ENCODE results near the gene NMUR2. TPM values are rescaled to one million over a fixed set of nuclear protein-coding genes. Genes with fewer than 3 reads are reported as not detected.

The NMUR2 gene
- total RNA-seq, 1 experiment from 2014 or later = not detected

DNA sequence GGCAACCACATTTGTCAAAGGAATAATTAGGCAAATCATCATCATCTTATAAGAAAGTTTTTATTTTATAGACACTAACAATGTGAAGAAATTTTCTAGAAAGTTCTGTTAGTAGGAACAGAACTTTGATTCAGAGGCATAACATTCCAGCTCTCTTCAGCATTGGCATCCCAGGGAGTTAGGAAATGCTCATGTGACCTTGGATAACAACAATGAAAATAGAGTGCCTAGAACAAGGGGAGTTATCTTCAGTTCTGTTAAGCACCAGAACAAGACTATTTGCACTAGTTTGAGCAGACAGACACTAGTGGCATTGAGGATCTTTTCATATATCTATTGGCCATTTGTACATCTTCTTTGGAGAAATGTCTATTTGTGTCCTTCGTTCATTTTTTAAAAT, 7.0 kb upstream of the NMUR2 start:
- no peaks in the 10 kb centered on the region for H3K9me3 ChIP-seq (ENCODE audit: control insufficient read depth, insufficient read depth, low read depth, low read length)
- in situ Hi-C loops (cut with HindIII; ENCODE audit: low pct_unique_long_range_greater_than_20kb, low sequenced_read_pairs) = no loop called here
- H3K27me3 ChIP-seq (ENCODE audit: control insufficient read depth, insufficient read depth, low read length) = no peaks in the 10 kb centered on the region
- TF ChIP-seq TCF7L2 (IDR thresholded peaks at IDR 0.05; ENCODE audit: low read depth, low read length) (no peak), CTCF (IDR thresholded peaks at IDR 0.05) (no peak), SIN3A (IDR thresholded peaks at IDR 0.05; ENCODE audit: borderline replicate concordance, insufficient read depth, low read depth, low read length) (no peak), POLR2AphosphoS5 (IDR thresholded peaks at IDR 0.05; ENCODE audit: low read depth, low read length) (no peak)
- TF ChIP-seq, protein P1, sequence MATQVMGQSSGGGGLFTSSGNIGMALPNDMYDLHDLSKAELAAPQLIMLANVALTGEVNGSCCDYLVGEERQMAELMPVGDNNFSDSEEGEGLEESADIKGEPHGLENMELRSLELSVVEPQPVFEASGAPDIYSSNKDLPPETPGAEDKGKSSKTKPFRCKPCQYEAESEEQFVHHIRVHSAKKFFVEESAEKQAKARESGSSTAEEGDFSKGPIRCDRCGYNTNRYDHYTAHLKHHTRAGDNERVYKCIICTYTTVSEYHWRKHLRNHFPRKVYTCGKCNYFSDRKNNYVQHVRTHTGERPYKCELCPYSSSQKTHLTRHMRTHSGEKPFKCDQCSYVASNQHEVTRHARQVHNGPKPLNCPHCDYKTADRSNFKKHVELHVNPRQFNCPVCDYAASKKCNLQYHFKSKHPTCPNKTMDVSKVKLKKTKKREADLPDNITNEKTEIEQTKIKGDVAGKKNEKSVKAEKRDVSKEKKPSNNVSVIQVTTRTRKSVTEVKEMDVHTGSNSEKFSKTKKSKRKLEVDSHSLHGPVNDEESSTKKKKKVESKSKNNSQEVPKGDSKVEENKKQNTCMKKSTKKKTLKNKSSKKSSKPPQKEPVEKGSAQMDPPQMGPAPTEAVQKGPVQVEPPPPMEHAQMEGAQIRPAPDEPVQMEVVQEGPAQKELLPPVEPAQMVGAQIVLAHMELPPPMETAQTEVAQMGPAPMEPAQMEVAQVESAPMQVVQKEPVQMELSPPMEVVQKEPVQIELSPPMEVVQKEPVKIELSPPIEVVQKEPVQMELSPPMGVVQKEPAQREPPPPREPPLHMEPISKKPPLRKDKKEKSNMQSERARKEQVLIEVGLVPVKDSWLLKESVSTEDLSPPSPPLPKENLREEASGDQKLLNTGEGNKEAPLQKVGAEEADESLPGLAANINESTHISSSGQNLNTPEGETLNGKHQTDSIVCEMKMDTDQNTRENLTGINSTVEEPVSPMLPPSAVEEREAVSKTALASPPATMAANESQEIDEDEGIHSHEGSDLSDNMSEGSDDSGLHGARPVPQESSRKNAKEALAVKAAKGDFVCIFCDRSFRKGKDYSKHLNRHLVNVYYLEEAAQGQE (IDR thresholded peaks at IDR 0.05; ENCODE audit: insufficient read depth in 1 of 2, low read depth in 2 of 2, low read length in 1 of 2) = no peak
- ChIA-PET POLR2A (no interaction called here), CTCF (no interaction called here)
- no peak for DNase-seq (ENCODE audit: low read depth, low spot score)
- no peak for ATAC-seq
- H3K36me3 ChIP-seq (ENCODE audit: control insufficient read depth, insufficient read depth, low read length) = no peaks in the 10 kb centered on the region
- no peak overlapping the region for H3K4me3 ChIP-seq (ENCODE audit: low read depth in 2 of 2, low read length in 2 of 2)
- no peak overlapping the region for H3K27ac ChIP-seq (ENCODE audit: low read length)
- no TSS peak for BruUV-seq (replicated peaks)
- no peaks in the 10 kb centered on the region for H3K4me1 ChIP-seq (ENCODE audit: control insufficient read depth, insufficient read depth, low read length)
- intact Hi-C loops (cut with micrococcal nuclease; ENCODE audit: unreplicated experiment) = no loop called here

GRCh38 chr5:152406082-152406481, 1.0 kb upstream of the NMUR2 start:
- no peaks in the 10 kb centered on the region for H3K27me3 ChIP-seq (ENCODE audit: control insufficient read depth, insufficient read depth, low read length)
- ATAC-seq = no peak
- in situ Hi-C loops (cut with HindIII; ENCODE audit: low pct_unique_long_range_greater_than_20kb, low sequenced_read_pairs) (no loop called here), intact Hi-C loops (cut with micrococcal nuclease; ENCODE audit: unreplicated experiment) (no loop called here)
- DNase-seq (ENCODE audit: low read depth, low spot score) = no peak
- no peaks in the 10 kb centered on the region for H3K36me3 ChIP-seq (ENCODE audit: control insufficient read depth, insufficient read depth, low read length)
- POLR2A ChIA-PET = no interaction called here
- CTCF ChIA-PET = no interaction called here
- no peak overlapping the region for H3K27ac ChIP-seq (ENCODE audit: low read length)
- no peaks in the 10 kb centered on the region for H3K4me1 ChIP-seq (ENCODE audit: control insufficient read depth, insufficient read depth, low read length)
- BruUV-seq (replicated peaks) = no TSS peak
- H3K9me3 ChIP-seq (ENCODE audit: control insufficient read depth, insufficient read depth, low read depth, low read length) = no peaks in the 10 kb centered on the region
- TF ChIP-seq POLR2AphosphoS5 (IDR thresholded peaks at IDR 0.05; ENCODE audit: low read depth, low read length) = no peak
- TF ChIP-seq, protein P1 (IDR thresholded peaks at IDR 0.05; ENCODE audit: insufficient read depth in 1 of 2, low read depth in 2 of 2, low read length in 1 of 2) = no peak
- no peak overlapping the region for H3K4me3 ChIP-seq (ENCODE audit: low read depth in 2 of 2, low read length in 2 of 2)

All from Panc1 (cell line).